K562 (cell line): ENCODE measurements around the gene CHMP2A. TPM values are rescaled to one million over a fixed set of nuclear protein-coding genes. Genes with fewer than 3 reads are reported as not detected.

ENCODE experiments used
- ASH1L ChIP-seq: fragments of 450-650 bp; IDR thresholded peaks from 2 replicates; pipeline ENCODE4 v1.6.1; 2018; ENCODE audit warnings: borderline replicate concordance, mild to moderate bottlenecking, low read depth; ENCODE audit not compliant: partially characterized antibody
- BRCA1 ChIP-seq, 2 experiments: fragments of 450-650 bp in 1 of 2; sonication (generic) in 1 of 2; formaldehyde crosslinking in 1 of 2; IDR thresholded peaks; 2 replicates each; pipeline versions ENCODE4 v1.5.0 to v1.6.1; 2017 to 2020; ENCODE audit warnings: mild to moderate bottlenecking in 1 of 2, missing genetic modification reagents in 1 of 2
- BRD9 ChIP-seq: fragments of 450-650 bp; IDR thresholded peaks from 2 replicates; pipeline ENCODE4 v1.6.1; 2018; ENCODE audit warnings: low read depth; ENCODE audit not compliant: partially characterized antibody
- DPF2 ChIP-seq: fragments of 450-650 bp; IDR thresholded peaks from 2 replicates; pipeline ENCODE4 v1.6.1; 2016
- E2F6 ChIP-seq, 2 experiments: IDR thresholded peaks; 2 replicates each; pipeline ENCODE4 v1.6.1; 2011; ENCODE audit warnings: borderline replicate concordance in 1 of 2, control low read depth in 1 of 2, low read depth in 1 of 2, low read length in 1 of 2, mild to moderate bottlenecking in 1 of 2, mixed read lengths in 1 of 2, moderate library complexity in 1 of 2; ENCODE audit not compliant: insufficient read depth in 1 of 2, insufficient read length in 1 of 2, poor library complexity in 1 of 2, severe bottlenecking in 1 of 2; ENCODE audit errors: extremely low read depth in 1 of 2
- HMG20B ChIP-seq: fragments of 250-450 bp; sonication (Bioruptor Pico); IDR thresholded peaks from 2 replicates; pipeline ENCODE4 v1.5.0; 2021; ENCODE audit warnings: mild to moderate bottlenecking
- KDM5B ChIP-seq: fragments of 200-600 bp; sonication (generic); IDR thresholded peaks from 2 replicates; pipeline ENCODE4 v1.6.1; 2012; ENCODE audit warnings: low read depth, mild to moderate bottlenecking, moderate library complexity, low read length, control low read depth, inconsistent platforms; ENCODE audit not compliant: insufficient replicate concordance
- NCOA2 ChIP-seq, 2 experiments: fragments of 450-650 bp; IDR thresholded peaks; 2 replicates each; pipeline ENCODE4 v1.6.1; 2018; ENCODE audit warnings: mild to moderate bottlenecking in 2 of 2, moderate library complexity in 1 of 2; ENCODE audit not compliant: partially characterized antibody in 2 of 2
- NCOR1 ChIP-seq: fragments of 450-650 bp; IDR thresholded peaks from 2 replicates; pipeline ENCODE4 v1.6.1; 2016; ENCODE audit warnings: mild to moderate bottlenecking, moderate library complexity
- NFATC3 ChIP-seq: fragments of 450-650 bp; IDR thresholded peaks from 2 replicates; pipeline ENCODE4 v1.6.1; 2017; ENCODE audit warnings: mild to moderate bottlenecking
- NFIX ChIP-seq: fragments of 250-450 bp; sonication (Bioruptor Pico); IDR thresholded peaks from 2 replicates; pipeline ENCODE4 v1.4.0; 2020; ENCODE audit warnings: low read depth, mild to moderate bottlenecking, moderate library complexity
- PURB ChIP-seq: sonication (generic); formaldehyde crosslinking; IDR thresholded peaks from 2 replicates; pipeline ENCODE4 v1.9.0; 2021; ENCODE audit warnings: low read depth, mild to moderate bottlenecking, missing genetic modification reagents
- SOX6 ChIP-seq: fragments of 450-650 bp; IDR thresholded peaks from 2 replicates; pipeline ENCODE4 v1.6.1; 2014; ENCODE audit warnings: mild to moderate bottlenecking
- TCFL5 ChIP-seq: fragments of 250-450 bp; sonication (Bioruptor Pico); conservative IDR thresholded peaks from 2 replicates; pipeline ENCODE4 v1.6.1; 2021; ENCODE audit warnings: mild to moderate bottlenecking, moderate library complexity, matching md5 sums
- YBX1 ChIP-seq: fragments of 450-650 bp; IDR thresholded peaks from 2 replicates; pipeline ENCODE4 v1.7.1; 2016; ENCODE audit warnings: mild to moderate bottlenecking
- ZBTB34 ChIP-seq: fragments of 250-450 bp; sonication (Bioruptor Pico); IDR thresholded peaks from 2 replicates; pipeline ENCODE4 v1.8.0; 2021; ENCODE audit warnings: mild to moderate bottlenecking, moderate library complexity
- ZNF165 ChIP-seq: fragments of 250-450 bp; sonication (Bioruptor Pico); IDR thresholded peaks from 2 replicates; pipeline ENCODE4 v1.4.0; 2020; ENCODE audit warnings: borderline replicate concordance
- ZNF398 ChIP-seq: fragments of 250-450 bp; sonication (Bioruptor Pico); IDR thresholded peaks from 2 replicates; pipeline ENCODE4 v1.8.0; 2021; ENCODE audit warnings: moderate library complexity, mild to moderate bottlenecking, inconsistent platforms
- ZNF512 ChIP-seq: IDR thresholded peaks from 2 replicates; pipeline ENCODE4 v1.6.1; 2016; ENCODE audit warnings: missing genetic modification characterization, missing compliant biosample characterization
- ZNF586 ChIP-seq: fragments of 450-650 bp; formaldehyde crosslinking; conservative IDR thresholded peaks from 2 replicates; pipeline ENCODE4 v1.4.0; 2020; ENCODE audit warnings: mild to moderate bottlenecking, moderate library complexity
- ZNF644 ChIP-seq: fragments of 200-800 bp; sonication (Bioruptor generic); IDR thresholded peaks from 2 replicates; pipeline ENCODE4 v1.6.1; 2016; ENCODE audit warnings: low read depth, missing genetic modification characterization, missing compliant biosample characterization
- ZNF668 ChIP-seq: fragments of 250-450 bp; sonication (Bioruptor Pico); IDR thresholded peaks from 2 replicates; pipeline ENCODE4 v1.8.0; 2022; ENCODE audit warnings: mild to moderate bottlenecking, inconsistent platforms
- ZNF695 ChIP-seq: fragments of 450-650 bp; formaldehyde crosslinking; IDR thresholded peaks from 2 replicates; pipeline ENCODE4 v1.4.0; 2020; ENCODE audit warnings: mild to moderate bottlenecking, moderate library complexity
- polyA plus RNA-seq, 8 experiments: library from polyadenylated mRNA; depleted of rRNA in 4 of 8; stranded (reverse) in 5 of 8; unstranded in 3 of 8; fragments of >200 nt; fragmentation: Nextera tagmentation in 2 of 8; fragmentation: Illumina TruSeq in 1 of 8; extraction: Ambion mirVana in 2 of 8; extraction: Trizol in 1 of 8; gene quantifications; 2 replicates each; pipeline versions ENCODE4 v1.2.1 to v1.2.3, GENCODE V29; 2011 to 2014; ENCODE audit warnings: inconsistent platforms in 1 of 8, missing spikeins in 1 of 8
- total RNA-seq, 7 experiments: library from RNA; depleted of rRNA in 6 of 7; stranded (reverse); fragments of >200 nt in 6 of 7; fragmentation: Illumina TruSeq in 2 of 7; extraction: Trizol in 2 of 7; gene quantifications; 2 replicates each; pipeline versions ENCODE4 v1.2.1 to v1.2.3, GENCODE V29; 2011 to 2021; ENCODE audit warnings: low replicate concordance in 1 of 7

Gene CHMP2A
- total and polyA plus RNA-seq, 9 of the 15 experiments (the other 6 are each of a cell fraction or from before 2014, with no cell fraction given) = 57.6 to 159 (median 87.2) TPM

- TF ChIP-seq KDM5B = peak; percentile 92
- TF ChIP-seq ZNF586 = no peak
- no peak for TF ChIP-seq BRD9
- TF ChIP-seq NFATC3 = no peak
- no peak for TF ChIP-seq NCOA2 (IDR thresholded peaks at IDR 0.05; ENCODE audit: partially characterized antibody in 2 of 2)
- TF ChIP-seq DPF2 = no peak
- TF ChIP-seq ZBTB34 = no peak
- no peak for TF ChIP-seq ZNF165 (CRISPR knock-in tag)
- TF ChIP-seq E2F6 (IDR thresholded peaks at IDR 0.05; ENCODE audit: borderline replicate concordance in 1 of 2, extremely low read depth in 1 of 2, insufficient read depth in 1 of 2, insufficient read length in 1 of 2, low read depth in 1 of 2, low read length in 1 of 2, poor library complexity in 1 of 2, severe bottlenecking in 1 of 2) = peak in 1 of 2 experiments; percentile 87
- TF ChIP-seq HMG20B (CRISPR knock-in tag) = no peak
- no peak for TF ChIP-seq PURB (CRISPR knock-in tag)
- 0 out of 2 replicates have a peak, but pooled peaks have one; percentile 43 for TF ChIP-seq NCOR1
- TF ChIP-seq TCFL5 (CRISPR knock-in tag) = no peak
- TF ChIP-seq NFIX (CRISPR knock-in tag) = no peak
- TF ChIP-seq BRCA1 (IDR thresholded peaks at IDR 0.05) = no peak
- no peak for TF ChIP-seq BRCA1 (CRISPR knock-in tag; IDR thresholded peaks at IDR 0.05)
- TF ChIP-seq ZNF668 (CRISPR knock-in tag) = no peak
- no peak for TF ChIP-seq ZNF398 (CRISPR knock-in tag)
- TF ChIP-seq YBX1 = no peak
- no peak for TF ChIP-seq SOX6
- no peak for TF ChIP-seq ZNF695 (CRISPR knock-in tag)
- TF ChIP-seq ASH1L = no peak
- no peak for TF ChIP-seq ZNF644 (tag)
- no peak for TF ChIP-seq ZNF512 (tag)
Measured at GRCh38 chr19:58543826-58544590, 10.9 kb downstream of the CHMP2A start, which contains the start of gene TRIM28 (continued).
